Measurements from ENCODE around the gene LRRC8D. TPM values are rescaled to one million over a fixed set of nuclear protein-coding genes. Genes with fewer than 3 reads are reported as not detected.
A peak's percentile ranks its signal among the peaks of the same experiment; 100 is the strongest.

Gene LRRC8D
- total RNA-seq, 1 experiment from 2014 or later, result 39.4 TPM

DNA sequence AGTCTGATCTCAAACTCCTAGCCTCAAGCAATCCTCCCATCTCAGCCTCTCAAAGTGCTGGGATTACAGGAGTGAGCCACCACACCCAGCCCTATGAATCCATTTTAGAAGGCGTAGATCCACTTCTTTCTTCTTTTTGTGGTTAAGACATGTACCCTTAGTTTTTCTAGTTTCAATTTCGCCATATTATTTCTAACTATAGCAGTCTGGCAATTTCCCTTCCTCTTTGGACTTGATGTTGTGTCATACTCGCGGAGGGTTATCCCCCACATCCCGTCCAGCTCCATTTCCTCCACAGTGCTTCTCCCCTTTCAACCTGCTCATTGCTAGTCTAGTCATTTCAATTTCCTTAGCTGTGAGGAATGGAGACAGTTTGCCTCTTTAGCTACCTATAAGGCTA is 5.2 kb upstream of the LRRC8D start:
- Histone ChIP-seq H3K36me3 (ENCODE audit: control insufficient read depth, insufficient read depth, low read length) (no peaks in the 10 kb centered on the region), H3K9me3 (no peaks in the 10 kb centered on the region), H3K4me3 (ENCODE audit: low read depth, low read length) (no peak overlapping the region), H3K27me3 (replicated peaks; ENCODE audit: control insufficient read depth, insufficient read depth, low read length) (no peaks in the 10 kb centered on the region), H3K4me1 (peaks cover 9% of the 10 kb centered on the region)
- CTCF ChIA-PET, result no interaction called here
- no peak overlapping the region for H3K4me3 Mint-ChIP-seq (ENCODE audit: unreplicated experiment)
- no peaks in the 10 kb centered on the region for H3K9me3 Mint-ChIP-seq (ENCODE audit: unreplicated experiment)
- TF ChIP-seq, protein P1, sequence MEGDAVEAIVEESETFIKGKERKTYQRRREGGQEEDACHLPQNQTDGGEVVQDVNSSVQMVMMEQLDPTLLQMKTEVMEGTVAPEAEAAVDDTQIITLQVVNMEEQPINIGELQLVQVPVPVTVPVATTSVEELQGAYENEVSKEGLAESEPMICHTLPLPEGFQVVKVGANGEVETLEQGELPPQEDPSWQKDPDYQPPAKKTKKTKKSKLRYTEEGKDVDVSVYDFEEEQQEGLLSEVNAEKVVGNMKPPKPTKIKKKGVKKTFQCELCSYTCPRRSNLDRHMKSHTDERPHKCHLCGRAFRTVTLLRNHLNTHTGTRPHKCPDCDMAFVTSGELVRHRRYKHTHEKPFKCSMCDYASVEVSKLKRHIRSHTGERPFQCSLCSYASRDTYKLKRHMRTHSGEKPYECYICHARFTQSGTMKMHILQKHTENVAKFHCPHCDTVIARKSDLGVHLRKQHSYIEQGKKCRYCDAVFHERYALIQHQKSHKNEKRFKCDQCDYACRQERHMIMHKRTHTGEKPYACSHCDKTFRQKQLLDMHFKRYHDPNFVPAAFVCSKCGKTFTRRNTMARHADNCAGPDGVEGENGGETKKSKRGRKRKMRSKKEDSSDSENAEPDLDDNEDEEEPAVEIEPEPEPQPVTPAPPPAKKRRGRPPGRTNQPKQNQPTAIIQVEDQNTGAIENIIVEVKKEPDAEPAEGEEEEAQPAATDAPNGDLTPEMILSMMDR (IDR thresholded peaks at IDR 0.05; ENCODE audit: insufficient read depth in 1 of 2, low read depth in 1 of 2, low read length in 1 of 2, severe bottlenecking in 1 of 2, unreplicated experiment in 1 of 2), result no peak
- no peaks in the 10 kb centered on the region for H3K27me3 Mint-ChIP-seq (ENCODE audit: insufficient read depth, unreplicated experiment)
- no peaks in the 10 kb centered on the region for H3K36me3 Mint-ChIP-seq (ENCODE audit: insufficient read depth, unreplicated experiment)
- no peak for DNase-seq
- H3K4me1 Mint-ChIP-seq (ENCODE audit: low read depth, unreplicated experiment), result peaks cover 29% of the 10 kb centered on the region
- intact Hi-C loops (cut with micrococcal nuclease; ENCODE audit: unreplicated experiment), result no loop called here
- no peak overlapping the region for H3K27ac Mint-ChIP-seq (ENCODE audit: unreplicated experiment)
- POLR2A ChIA-PET, result no interaction called here
- BruUV-seq (replicated peaks), result no TSS peak

DNA sequence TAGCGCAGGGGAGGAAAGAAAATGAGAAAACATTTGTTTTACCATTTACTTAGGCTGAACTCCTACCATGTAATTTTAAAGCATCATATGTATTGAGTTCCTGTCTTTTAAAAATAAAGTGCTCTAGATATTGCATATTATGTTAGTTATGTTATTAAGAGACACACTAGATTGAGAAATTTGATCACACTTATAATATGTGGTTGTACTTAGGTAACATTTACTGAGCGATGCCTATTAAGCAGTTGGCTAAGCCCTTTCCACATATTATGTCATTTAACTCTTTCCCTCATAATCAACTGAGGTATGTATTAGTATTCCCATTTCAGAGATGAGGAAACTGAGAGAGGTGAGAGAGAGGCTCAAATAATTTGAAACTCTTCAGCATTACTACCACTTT is 4.5 kb upstream of the LRRC8D start:
- H3K36me3 ChIP-seq (ENCODE audit: control insufficient read depth, insufficient read depth, low read length), result no peaks in the 10 kb centered on the region
- peaks cover 1% of the 10 kb centered on the region for H3K4me1 ChIP-seq
- H3K4me3 ChIP-seq (ENCODE audit: low read depth, low read length), result no peak overlapping the region
- H3K9me3 Mint-ChIP-seq (ENCODE audit: unreplicated experiment), result no peaks in the 10 kb centered on the region
- ChIA-PET CTCF (no interaction called here), POLR2A (no interaction called here)
- no peaks in the 10 kb centered on the region for H3K9me3 ChIP-seq
- no peaks in the 10 kb centered on the region for H3K27me3 Mint-ChIP-seq (ENCODE audit: insufficient read depth, unreplicated experiment)
- H3K36me3 Mint-ChIP-seq (ENCODE audit: insufficient read depth, unreplicated experiment), result no peaks in the 10 kb centered on the region
- BruUV-seq (replicated peaks), result no TSS peak
- peaks cover 25% of the 10 kb centered on the region for H3K4me1 Mint-ChIP-seq (ENCODE audit: low read depth, unreplicated experiment)
- H3K4me3 Mint-ChIP-seq (ENCODE audit: unreplicated experiment), result no peak overlapping the region
- TF ChIP-seq, protein P1 (IDR thresholded peaks at IDR 0.05; ENCODE audit: insufficient read depth in 1 of 2, low read depth in 1 of 2, low read length in 1 of 2, severe bottlenecking in 1 of 2, unreplicated experiment in 1 of 2), result no peak
- H3K27ac Mint-ChIP-seq (ENCODE audit: unreplicated experiment), result no peak overlapping the region
- H3K27me3 ChIP-seq (replicated peaks; ENCODE audit: control insufficient read depth, insufficient read depth, low read length), result no peaks in the 10 kb centered on the region
- no peak for DNase-seq
- intact Hi-C loops (cut with micrococcal nuclease; ENCODE audit: unreplicated experiment), result no loop called here

DNA sequence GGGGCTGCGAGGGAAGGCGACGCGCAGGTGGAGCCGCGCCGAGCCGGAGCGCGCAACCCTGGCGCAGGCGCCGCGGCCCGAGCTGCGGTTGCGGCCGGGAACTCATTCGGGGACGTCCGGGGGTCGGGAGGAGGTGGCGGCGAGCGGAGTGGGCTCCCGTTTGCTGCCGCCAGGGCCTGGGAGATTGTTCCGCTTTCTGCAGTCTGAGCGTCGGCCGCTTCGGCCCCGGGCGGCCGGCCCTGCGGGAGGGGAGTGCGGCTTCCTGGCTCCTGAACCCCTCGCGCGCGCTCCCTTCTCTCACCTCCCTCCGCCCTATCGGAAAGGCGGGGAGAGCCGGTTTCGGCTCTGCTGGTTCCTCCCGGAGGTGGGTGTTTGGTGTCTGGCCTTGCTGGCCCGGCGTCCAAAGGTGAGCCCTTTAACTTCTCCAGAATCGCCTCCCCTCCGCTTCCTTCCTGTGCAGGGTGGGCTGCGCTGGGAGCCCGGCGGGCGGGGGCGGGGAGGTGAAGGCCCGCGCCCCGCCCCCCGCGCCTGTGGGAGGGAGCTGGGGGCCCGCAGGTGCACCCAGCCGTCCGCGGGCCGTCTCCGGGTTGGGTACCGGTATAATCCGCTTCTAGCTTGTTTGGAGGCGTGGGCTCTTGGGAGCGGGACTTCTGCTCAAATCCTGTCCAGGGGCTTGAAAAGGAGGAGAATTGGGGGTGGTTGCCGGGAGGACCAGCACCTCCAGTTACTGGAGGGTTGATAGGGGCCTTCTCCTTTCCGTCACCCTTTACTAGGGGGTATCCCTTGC is 683 bp downstream of the LRRC8D start:
- Mint-ChIP-seq H3K27ac (ENCODE audit: unreplicated experiment) (peak overlapping the region; percentile 90), H3K36me3 (ENCODE audit: insufficient read depth, unreplicated experiment) (peaks cover 3% of the 10 kb centered on the region), H3K4me3 (ENCODE audit: unreplicated experiment) (peak overlapping the region; percentile 92), H3K4me1 (ENCODE audit: low read depth, unreplicated experiment) (peaks cover 22% of the 10 kb centered on the region), H3K27me3 (ENCODE audit: insufficient read depth, unreplicated experiment) (no peaks in the 10 kb centered on the region), H3K9me3 (ENCODE audit: unreplicated experiment) (no peaks in the 10 kb centered on the region)
- Histone ChIP-seq H3K36me3 (ENCODE audit: control insufficient read depth, insufficient read depth, low read length) (no peaks in the 10 kb centered on the region), H3K4me1 (peaks cover 14% of the 10 kb centered on the region), H3K9me3 (no peaks in the 10 kb centered on the region), H3K4me3 (ENCODE audit: low read depth, low read length) (peak overlapping the region; percentile 82), H3K27me3 (replicated peaks; ENCODE audit: control insufficient read depth, insufficient read depth, low read length) (no peaks in the 10 kb centered on the region)
- ChIA-PET CTCF (interaction anchor here (1.7 kb wide), 1 partner anchor 13 kb away, joined by 7 read pairs; no protein-coding TSS in a partner anchor), POLR2A (interaction anchor here (0.5 to 2.4 kb wide), 4 partner anchors 13 to 121 kb away, joined by 3 to 20 read pairs (median 3); no protein-coding TSS in a partner anchor)
- intact Hi-C loops (cut with micrococcal nuclease; ENCODE audit: unreplicated experiment), result loop anchor here (1.0 kb wide), 1 partner anchor 13 kb away; no protein-coding TSS in a partner anchor
- peak; percentile 58 to 70 for DNase-seq
- TF ChIP-seq, protein P1 (IDR thresholded peaks at IDR 0.05; ENCODE audit: insufficient read depth in 1 of 2, low read depth in 1 of 2, low read length in 1 of 2, severe bottlenecking in 1 of 2, unreplicated experiment in 1 of 2), result no peak
- BruUV-seq (replicated peaks), result no TSS peak
